GM21717 (cell line): ENCODE results near the gene STMN3.

Experiments
- ATAC-seq: cut with Tn5 transposase; IDR thresholded peaks from one replicate; pipeline ENCODE4 v1.9.1; 2021; ENCODE audit warnings: mild to moderate bottlenecking, moderate library complexity; ENCODE audit not compliant: unreplicated experiment

STMN3 gene

DNA sequence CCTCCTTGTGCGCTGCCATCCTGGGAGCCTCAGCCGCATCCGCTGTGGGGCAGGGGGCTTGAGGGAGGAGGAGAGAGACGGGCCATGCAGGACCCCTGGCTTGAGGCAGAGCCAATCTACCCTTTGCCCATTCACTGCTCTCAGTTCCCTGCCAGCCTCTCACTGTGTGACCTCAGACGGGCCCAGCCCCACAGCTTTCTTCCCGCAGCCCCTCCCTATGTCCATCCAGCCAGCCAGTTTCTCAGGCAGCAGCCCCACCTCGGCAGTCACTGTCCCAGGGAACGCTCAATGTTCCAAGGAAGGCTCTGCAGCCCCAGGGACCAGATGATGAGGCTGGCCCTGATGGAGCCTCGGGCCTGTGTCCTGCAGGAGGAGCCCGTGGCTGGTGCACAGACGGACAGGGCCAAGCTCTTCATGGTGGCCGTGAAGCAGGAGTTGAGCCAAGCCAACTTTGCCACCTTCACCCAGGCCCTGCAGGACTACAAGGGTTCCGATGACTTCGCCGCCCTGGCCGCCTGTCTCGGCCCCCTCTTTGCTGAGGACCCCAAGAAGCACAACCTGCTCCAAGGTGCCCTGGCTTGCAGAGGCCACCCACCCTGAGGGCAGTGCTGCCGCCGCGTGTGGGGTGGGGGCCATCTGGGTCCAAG, 39.3 kb upstream of the STMN3 start:
- no peak for ATAC-seq

DNA sequence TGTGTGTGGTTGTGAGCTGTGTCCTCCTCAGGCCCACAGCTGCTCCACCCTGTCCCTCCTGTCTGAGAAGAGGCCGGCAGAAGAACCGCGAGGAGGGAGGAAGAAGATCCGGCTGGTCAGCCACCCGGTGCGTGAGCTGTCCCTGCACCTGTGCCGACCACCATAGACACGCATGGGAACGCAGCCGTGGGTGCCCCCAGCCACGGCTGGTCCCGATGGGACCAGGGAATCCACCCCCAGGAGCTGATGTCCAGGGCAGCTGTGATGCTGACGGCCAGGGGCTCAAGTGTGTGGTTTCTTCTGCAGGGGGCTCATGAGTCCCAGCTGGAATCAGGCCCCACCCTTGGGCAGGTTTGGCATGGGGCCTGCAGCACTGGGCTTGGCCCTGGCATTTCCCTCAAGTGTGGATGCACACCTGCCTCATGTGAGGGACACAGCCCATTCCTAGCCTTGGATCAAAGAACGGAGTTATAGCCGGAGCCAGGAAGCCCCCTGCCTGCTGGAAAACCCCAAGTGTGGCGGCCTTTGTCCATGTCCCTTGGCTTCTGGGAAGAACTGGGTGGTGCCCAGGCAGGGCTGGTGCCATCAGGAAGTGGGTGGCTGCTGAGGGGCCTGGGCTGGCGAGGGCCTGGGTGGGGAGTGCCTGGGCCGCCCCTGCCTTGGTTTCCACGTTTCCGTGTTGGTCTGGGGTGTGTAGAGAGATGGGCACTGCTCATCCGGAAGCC, 38.6 kb upstream of the STMN3 start:
- no peak for ATAC-seq

DNA sequence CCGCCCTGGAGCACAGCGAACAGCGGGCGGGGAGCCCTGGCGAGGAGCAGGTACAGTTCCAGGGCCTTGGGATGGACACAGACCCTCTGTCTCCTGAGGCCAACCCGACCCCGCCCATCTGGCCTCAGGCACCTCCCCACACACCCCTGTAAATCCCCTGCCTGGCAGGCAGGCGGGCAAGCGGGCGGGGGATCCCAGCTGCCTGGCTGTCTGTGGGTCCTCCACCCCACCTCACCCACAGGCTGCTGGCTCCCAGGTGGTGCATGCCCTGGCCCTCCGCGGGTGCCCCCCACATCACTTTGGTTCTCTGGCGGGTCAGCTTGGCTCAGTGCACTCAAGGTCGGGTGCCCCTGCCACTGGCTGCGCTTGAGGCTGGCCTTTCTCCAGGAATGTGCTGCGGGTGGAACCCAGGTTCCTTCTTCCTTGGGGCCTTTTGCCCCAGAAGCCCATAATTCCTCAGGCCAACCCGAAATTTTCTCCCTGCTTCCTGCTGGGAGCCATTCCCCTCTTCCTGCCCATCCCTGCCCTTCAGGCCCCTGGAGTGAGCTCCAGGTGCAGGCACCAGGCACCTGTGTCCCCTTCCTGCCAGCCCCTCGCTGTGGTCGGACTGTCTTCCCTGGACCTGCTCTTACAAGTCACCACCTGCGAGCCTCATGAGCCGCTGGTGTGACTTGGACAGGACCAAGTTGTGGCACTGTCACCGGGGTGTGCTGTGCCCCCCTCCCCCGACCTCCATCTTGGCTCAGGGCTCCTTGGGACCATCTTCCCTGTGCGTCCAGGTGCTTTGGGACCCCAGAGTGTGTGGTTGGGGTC, 37.9 kb upstream of the STMN3 start:
- no peak for ATAC-seq

DNA sequence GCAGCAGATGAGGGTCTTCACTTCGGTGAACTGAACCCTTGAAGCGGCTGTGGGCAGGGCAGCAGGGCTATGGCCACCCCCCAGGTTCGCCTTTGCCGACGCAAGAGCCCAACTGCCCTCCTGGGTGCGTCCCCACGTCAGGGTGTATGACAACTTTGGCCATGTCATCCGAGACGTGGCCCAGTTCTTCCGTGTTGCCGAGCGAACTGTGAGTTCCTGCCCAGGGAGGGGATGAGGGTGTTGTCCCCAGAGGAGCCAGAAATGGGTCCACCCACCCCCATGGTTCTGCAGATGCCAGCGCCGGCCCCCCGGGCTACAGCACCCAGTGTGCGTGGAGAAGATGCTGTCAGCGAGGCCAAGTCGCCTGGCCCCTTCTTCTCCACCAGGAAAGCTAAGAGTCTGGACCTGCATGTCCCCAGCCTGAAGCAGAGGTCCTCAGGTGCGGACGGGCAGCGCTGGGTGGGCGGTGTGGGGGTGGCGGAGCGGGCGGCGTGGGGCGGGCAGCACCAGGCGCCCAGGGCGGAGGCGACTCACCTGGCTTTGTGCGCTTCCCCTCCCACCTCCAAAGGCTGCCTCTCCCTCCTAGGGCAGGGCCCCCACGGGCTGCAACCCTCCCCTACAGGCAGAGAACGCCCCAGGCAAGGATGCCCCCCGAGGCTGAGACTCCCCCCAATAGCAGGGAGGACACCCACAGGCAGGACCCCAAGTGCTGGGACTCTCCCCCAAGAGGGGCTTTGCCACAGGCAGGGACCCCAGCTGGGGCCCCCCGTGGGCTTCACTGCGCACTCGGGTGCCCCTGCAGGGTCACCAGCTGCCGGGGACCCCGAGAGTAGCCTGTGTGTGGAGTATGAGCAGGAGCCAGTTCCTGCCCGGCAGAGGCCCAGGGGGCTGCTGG, 37.0 kb upstream of the STMN3 start:
- no peak for ATAC-seq

DNA sequence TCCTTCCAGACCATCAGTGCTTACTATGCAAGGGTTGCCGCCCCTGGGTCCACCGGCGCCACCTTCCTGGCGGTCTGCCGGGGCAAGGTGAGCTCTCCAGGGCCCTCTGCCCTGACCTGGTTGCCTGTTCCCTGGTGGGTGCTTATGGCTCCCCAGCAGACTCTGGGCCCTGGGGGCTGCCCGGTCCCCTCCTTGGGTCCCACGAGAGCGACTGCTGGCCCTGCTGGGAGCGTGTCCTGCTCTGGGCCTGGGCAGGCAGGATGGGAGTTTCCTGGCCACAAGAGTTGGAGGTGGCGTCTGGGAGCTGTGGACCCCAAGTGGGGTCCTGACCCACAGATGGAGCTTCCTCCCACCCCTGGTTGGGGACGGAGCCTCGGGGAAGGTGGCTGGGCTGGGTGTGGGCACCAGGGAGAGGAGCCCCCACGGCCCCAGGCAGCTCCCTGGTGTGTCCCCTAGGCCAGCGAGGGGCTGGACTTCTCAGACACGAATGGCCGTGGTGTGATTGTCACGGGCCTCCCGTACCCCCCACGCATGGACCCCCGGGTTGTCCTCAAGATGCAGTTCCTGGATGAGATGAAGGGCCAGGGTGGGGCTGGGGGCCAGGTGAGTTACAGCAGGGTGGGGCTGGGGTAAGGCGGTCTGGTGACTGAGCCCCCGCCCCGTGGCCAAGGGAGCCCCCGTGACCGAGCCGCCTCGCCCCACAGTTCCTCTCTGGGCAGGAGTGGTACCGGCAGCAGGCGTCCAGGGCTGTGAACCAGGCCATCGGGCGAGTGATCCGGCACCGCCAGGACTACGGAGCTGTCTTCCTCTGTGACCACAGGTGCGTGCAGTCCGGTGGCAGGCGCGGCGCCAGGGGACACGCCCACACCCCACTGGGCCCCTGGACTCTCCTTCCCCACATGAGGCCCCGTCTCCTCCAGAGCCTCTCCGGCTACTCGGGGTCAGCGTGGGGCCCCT, 36.1 kb upstream of the STMN3 start:
- no peak for ATAC-seq

DNA sequence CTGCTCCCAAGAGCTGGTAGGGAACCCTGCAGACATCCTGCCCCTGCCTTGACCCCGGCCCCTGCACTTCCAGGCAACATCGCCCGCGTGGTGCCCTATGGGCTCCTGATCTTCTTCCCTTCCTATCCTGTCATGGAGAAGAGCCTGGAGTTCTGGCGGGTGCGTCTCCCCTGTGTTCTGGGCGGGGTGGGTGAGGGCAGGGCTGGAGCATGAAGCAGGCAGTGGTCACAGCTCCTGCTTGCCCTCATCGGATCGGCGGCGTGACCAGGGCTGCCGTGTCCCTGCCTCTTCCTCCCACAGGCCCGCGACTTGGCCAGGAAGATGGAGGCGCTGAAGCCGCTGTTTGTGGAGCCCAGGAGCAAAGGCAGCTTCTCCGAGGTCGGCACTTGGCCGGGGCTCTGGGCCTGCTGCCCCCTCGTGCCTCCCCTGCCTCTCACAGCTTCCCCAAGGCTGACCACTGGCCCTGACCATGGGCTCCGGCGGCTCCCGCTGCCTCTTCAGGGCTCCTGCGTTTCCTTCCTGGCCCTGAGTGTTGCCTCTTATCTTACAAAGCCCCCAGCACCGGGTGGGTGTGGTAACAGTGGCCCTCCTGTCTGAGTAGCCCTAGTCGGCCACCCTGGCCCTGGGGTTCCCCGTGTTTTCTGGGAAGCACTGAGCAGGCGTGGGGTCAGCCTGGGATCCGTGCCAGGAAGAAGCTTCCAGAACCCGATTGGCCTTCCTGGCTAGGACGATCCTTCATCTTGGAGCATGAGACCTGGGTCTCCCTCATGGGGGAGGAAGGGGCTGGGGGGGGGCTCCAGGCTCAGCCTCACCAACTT, 35.2 kb upstream of the STMN3 start:
- ATAC-seq: no peak

DNA sequence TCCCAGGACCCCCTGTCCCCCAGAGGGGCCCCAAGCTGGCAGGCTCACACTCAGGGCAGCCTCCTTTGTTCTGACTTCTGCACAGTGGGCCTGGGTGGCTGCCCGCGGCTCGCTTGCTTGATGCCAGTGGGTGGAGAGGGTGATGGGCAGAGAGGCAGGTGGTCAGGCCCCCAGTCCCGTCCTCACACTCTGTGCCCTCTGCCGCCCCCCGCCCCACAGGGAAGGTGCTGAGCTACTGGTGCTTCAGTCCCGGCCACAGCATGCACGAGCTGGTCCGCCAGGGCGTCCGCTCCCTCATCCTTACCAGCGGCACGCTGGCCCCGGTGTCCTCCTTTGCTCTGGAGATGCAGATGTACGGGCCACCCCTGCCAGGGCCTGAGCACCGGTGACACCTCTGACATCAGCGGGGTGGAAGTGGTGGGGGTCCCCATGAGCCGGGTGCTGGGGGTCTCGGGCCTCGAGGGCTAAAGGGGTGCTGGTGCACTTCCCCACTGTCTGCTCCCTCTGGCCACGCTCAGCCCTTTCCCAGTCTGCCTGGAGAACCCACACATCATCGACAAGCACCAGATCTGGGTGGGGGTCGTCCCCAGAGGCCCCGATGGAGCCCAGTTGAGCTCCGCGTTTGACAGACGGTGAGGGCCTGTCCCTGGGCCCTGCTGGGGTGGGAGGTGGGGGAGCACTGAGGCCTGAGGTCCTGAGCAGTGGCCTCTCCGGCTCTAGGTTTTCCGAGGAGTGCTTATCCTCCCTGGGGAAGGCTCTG, 34.4 kb upstream of the STMN3 start:
- ATAC-seq: no peak

DNA sequence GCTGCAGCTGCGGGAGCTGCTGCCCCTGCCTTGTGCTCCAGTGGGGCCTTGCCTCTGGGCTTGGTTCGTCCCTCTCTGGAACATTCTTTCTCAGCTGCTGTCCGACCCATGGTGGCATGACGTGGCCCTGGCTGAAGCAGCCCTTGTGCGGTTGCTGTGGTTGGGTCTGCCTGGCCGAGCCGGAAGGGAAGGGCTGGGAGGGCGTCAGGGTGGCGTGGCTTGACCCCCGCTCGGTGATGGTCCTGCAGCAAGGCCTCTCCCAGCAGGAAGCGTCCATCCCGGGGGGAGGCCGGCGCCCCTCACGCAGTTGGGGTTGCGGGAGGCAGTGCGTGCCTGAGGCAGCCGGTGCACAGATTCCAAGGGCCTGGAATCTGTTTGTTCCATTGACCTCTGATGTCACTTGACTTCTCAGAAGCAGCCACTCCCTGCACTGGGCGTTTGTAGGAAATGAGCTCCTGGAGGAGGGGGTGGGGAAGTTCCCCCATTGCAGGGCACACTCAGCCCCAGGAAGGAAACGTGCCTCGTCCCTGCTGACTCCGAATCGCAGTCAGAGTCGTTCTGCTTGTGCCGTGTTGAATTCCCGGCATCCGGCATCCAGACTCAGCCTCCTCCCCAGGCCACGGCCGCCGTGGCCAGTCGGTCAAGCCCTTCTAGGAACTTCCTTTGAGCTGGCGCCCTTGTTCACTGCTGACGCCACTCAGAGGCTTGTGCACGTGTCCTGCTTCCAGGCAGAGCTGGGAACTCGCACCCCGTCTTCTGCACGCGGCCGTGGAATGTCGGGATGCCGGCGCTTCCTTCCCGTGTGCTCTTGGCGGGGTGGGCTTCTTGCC, 33.5 kb upstream of the STMN3 start:
- ATAC-seq: no peak

DNA sequence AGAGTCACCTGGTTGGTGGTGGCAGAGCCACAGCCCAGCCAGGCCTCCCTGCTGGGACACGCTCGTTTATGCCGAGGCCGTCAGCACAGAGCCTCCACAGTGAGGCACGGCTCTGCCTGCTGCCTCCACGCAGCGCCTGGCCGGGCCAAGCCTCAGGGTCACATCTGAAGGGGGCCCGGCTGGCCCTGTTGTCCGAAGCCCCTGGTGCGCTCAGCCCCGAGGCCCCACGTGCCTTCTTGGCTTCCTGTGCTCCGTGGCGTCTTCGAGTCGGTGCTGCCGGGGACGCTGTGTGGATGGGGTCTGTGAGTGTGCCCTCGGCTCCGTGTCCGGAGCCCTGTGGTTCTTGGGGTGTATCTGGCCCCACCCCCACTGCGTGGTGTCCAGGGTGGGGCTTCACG, 32.9 kb upstream of the STMN3 start:
- ATAC-seq: no peak

DNA sequence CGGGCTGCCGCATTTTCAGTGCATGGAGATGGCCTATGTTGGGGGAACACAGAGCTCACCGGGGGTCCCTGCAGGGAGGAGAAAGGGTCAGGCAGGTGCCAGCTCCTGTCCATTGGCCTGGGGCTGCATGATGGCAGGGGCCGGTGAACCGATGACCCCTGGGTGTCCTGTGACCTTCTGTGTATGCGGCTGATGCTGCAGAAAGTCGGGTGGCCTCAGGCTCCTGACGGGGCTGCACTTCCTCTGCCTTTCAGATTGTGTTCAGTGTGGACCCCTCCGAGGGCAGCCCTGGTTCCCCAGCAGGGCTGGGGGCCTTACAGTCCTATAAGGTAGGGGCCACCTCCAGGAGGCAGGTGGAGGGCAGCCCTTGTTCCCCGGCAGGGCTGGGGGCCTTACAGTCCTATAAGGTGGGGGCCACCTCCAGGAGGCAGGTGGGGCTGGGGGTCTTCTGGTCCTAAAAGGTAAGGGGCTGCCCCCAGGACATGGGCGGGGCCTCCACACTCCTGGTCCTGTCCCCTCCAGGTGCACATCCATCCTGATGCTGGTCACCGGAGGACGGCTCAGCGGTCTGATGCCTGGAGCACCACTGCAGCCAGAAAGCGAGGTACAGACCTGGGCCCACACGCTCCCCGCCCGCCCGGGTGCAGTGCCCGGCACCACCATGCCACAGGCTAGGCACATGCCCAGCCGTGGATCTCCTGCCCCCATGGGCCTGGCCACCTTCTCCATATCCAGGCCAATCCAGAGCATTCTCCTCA, 32.2 kb upstream of the STMN3 start:
- no peak for ATAC-seq

DNA sequence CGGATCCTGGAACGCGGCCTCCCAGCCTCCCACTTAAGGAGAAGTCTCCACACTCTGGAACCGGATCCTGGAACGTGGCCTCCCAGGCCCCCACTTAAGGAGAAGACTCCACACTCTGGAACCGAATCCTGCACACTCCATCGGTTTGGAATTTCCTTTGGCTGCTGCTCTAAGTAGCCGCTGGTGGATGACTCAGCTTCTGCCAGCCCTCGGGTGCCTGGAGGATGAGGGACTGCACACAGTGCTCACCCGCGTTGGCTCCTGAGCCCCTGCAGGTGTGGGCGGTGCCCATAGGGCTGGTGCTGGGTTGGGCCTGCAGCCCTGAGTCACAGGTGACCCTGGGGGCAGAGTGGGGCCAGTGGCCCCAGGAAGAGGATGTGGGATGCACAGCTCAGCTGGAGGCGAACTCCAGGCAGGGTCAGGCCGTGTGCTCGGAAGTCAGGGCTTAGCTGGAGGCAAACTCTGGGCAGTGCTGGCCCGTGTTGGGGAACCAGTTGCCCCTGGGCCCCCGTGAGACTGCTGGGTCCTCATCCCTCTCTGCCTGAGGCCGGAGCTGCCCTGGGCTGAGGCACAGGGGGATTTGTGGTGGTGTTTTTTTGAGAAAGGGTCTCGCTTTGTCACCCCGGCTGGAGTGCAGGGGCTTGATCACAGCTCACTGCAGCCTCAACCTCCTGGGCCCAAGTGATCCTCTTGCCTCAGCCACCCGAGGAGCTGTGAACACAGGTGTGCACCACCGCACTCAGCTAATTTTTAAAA, 29.3 kb upstream of the STMN3 start:
- no peak for ATAC-seq

DNA sequence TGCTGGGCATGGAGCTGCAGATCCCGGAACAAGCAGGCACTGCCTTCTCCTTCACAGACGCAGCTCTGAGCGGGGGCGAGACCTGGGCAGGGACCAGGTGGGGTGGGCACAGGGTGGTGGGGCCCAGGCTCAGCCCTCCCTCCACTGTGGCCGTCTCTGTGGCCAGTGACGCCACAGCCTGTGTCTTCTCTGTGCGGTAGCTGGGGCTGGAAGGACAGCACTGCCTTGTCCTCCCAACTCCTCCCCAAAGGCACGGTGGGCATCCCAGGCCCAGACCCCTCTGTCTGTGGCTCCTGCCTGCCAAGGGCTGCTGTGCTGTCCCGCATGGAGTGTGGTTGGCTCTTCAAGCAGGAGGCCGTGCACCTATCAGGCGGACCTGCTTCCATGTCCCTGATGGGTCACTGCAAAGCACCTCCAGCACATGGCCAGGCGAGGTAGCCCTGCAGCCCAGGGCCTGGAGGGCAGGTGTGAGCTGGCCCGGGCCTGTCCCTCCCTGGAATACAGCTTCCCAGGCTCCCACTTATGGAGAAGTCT, 28.5 kb upstream of the STMN3 start:
- ATAC-seq: no peak

DNA sequence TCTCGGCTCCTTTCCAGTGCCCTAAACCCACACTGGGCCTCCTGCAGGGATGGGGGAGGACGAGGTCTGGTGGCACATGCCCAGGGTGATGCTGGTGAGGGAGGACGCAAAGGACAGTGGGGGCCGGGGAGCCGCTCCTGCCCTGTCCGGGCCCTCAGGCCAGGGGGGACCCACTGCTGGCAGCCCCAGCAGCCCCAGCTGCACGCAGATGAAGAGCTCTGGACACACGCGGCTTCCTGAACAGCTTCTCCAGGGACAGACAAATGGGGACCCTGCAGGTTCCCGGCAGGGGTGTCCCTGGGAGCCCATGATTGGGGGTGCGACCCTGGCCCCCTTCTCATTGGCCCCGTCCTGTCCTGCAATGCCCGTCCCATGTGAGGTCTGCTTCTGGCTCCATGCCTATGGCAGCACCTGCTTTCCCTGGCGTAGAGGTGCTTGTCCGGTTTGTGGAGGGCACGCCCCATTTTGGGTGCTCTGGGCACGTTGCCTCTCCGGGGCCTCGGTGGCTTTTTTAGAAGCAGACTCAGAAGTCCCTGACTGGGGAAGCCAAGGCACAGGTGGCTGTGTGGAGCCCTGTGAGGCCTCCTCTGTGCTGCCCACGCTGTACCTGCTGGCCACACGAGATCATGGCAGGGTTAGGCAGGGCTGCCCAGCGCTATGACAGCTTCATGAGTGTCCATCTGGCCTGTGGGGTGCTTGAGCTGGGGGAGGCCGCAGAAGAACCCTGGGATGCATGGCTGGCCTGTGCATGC, 27.8 kb upstream of the STMN3 start:
- ATAC-seq: no peak

DNA sequence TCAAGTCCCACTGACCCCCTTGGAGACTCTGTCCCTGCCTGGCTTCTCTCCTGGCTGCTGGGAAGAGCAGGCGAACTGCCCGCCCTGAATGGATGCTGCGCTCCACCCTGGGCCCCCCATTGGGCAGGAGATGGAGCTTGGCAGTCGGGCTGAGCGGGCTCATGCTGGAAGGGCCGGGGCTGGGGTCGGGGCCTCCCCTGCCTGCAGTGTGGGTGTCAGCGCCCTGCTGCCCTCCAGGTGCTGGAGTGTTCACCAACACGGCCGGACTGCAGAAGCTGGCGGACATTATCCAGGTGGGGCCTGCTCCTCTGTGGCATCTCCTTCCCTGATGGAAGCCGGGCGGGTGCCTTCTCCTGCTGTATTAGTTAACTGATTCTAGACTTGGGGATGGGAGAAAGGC, 27.2 kb upstream of the STMN3 start:
- ATAC-seq: no peak

DNA sequence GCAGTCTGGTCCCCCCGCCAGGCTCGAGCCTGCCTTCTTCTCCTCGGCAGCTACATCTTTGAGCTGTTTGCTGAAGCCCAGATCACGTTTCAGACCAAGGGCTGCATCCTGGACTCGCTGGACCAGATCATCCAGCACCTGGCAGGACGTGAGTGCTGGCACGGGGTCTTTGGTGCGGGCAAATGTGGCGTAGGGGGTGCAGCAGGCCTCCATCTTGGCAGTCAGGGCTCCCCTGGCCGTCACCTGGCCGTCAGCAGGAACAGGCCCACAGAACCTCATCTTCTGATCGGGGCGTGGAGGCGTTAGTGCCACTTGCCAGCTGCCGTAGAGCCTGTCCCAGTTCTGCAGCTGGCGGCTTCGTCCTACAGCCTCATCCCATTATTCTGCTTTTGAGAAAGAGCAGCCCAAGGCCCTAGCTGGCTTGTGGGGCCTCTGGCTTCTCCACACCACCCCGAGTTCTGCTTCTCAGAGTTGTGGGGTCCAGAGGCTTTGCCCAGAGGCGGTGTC, 26.6 kb upstream of the STMN3 start:
- ATAC-seq: no peak
